GM04504 (cell line): Measurements from ENCODE around the gene RNF130.
"Not testable (repeated sequence)": the region's sequence is repeated elsewhere in the genome, so short reads cannot be mapped to it uniquely, and the experiment has no call there.

Source experiments
- DNase-seq: peaks from one replicate; pipeline ENCODE4 v3.0.0-alpha.2; 2012; ENCODE audit warnings: low read depth

Gene RNF130

GRCh38 chr5:180102636-180103035, 31.1 kb upstream of the RNF130 start:
- no peak for DNase-seq

GRCh38 chr5:180101451-180102105, 30.0 kb upstream of the RNF130 start:
- no peak for DNase-seq

DNA sequence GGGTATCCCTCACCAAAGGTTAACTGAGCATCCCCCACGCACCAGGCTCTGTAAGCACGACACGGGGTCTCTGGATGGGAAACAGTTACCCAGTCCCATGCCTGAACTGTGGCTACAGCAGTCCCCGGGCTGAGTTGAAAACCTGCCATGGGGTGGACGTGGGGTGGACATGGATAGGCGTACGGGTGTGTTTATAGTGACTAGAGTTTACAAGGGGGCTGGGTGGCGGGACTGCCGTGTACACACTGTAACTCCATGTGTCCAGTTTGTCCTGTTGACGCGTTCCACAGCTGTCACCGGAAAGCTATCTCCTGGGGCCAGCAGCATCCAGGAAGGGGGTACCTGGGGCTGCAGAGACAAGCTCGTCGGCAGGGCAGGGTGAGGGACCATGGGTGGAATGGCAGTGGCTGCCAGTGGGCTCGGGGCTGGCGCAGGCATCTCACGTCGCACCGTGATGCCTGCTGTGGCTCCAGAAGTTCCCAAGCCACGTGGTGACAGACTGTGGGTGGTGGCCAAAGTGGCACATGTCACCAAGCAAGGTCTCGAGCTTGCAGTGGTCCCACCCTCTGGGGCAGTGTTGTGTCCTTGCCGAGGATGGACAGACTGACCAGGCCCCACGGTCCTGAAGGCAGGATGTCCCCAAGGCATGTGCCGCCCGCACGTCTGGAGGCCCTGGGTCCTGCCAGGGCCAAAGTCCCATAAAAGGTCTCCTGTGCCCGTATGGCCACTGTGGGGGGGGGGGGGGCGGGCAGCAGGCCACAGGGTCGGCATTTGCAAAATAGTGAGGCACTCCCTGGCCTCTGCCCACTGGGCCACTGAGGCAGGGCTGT, 29.3 kb upstream of the RNF130 start:
- DNase-seq, result no peak

- no peak for DNase-seq
These were observed 28.4 kb upstream of the RNF130 start for GRCh38 chr5:180099733-180100611.

DNA sequence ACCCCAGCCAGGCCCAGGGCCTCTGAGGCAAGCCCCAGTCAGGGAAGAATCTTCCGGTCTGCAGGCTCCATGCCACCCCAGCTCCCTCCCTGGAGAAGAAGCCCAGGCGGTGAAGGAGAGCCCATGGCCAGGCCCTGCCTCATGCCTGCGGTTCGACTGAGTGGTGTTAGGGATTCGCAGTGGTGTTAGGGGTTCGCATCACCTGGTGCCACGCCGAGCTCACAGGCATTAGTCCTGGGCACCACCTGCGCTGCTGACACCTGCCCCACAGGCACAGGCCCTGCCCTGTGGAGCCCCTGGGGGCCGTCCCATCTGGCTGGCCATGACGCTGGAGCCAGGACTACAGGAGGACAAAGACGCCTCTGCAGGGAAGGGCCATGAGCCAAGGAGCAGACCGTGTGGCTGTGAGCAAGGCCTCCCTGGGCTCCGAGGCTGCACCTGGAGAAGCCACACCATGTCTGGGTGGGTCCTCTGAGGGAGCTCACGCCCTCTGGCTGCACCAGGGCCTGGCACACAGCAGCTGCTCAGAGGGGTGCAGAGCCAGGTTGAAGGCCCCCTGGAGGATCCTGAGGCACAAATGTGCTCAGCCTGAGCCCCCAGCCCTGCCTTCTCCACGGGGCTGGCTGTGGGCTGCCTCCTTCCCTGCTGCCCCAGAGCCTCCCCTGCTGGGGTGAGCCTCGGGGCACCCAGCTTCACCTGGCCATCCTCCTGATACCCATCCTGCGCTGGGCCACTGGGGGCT, 27.6 kb upstream of the RNF130 start:
- DNase-seq, result no peak

- no peak for DNase-seq
These were observed 27.0 kb upstream of the RNF130 start for GRCh38 chr5:180098526-180098925.

DNA sequence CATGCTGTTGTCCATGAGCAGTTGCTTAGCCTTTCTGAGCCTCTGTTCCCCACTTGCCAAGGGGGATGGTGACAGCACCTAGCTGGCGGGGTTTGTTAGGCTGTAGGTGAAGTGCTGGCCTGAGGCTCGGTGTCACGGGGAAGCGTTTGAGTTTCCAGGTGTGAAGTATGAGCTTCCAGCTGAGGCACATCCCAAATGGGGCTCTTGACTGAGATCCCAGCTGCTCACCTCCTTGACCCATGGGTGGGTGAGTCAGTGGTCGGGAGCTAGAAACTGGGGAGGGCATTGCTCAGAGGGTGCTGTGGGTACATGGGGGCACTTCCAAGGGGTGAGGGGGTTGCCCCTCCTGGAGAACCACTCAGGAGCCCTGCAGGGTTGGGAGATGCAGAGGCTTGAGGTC, 26.4 kb upstream of the RNF130 start:
- no peak for DNase-seq

DNA sequence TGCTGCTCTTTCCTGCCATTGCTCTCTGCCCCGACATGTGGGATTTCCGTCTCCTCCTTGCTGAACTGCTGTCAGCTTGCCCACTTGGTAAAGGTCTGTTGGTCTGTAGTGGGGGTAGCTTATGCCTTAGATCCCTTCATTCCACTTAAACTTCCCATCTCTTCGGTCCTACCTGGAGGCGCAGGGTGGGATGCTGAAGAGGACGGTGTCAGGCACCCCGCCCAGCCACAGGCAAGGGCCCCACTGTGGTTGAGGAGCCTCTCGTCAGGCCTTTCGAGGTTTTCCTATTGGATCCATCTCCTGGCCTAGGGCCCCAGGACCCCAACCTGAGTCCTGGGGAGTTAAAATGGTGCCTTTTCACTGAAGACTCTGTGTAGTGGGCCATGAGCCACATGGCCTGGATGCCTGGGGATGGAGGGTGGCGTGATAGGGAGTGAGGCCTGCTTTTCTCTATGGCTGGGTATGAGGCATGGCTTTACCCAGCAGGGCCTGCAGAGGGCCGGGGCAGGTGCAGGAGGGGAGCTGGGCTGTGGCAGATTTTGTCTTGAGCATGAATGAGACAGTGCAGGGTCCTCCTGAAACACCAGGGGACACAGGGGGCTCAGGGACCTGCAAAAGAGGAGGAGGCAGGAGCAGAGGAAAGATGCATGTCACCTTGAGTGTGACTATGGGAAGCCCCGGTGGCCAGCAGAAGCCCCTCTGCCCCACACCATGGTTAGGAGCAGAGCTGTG, 25.8 kb upstream of the RNF130 start:
- DNase-seq, result no peak

- DNase-seq, result no peak
These were observed 25.1 kb upstream of the RNF130 start for GRCh38 chr5:180096616-180097015.

GRCh38 chr5:180095545-180095944, 24.0 kb upstream of the RNF130 start:
- DNase-seq, result no peak

GRCh38 chr5:180093651-180094382, 22.3 kb upstream of the RNF130 start:
- DNase-seq, result no peak

DNA sequence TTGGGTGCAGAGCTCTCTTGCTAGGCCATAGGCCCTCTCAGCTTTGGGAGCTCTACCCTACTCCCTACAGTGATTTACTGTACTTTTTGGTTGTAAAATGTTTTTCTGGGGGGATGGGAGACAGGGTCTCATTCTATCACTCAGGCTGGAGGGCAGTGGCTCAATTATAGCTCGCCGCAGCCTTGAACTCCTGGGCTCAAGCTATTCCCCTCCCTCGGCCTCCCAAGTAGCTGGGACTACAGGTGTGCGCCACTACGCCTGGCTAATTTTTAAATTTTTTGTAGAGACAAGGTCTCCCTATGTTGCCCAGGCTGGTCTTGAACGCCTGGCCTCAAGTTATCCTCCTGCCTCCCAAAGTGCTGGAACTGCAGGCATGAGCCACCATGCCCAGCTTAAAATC, 21.7 kb upstream of the RNF130 start:
- DNase-seq, result no peak

GRCh38 chr5:180090769-180091546, 19.4 kb upstream of the RNF130 start:
- no peak for DNase-seq

DNA sequence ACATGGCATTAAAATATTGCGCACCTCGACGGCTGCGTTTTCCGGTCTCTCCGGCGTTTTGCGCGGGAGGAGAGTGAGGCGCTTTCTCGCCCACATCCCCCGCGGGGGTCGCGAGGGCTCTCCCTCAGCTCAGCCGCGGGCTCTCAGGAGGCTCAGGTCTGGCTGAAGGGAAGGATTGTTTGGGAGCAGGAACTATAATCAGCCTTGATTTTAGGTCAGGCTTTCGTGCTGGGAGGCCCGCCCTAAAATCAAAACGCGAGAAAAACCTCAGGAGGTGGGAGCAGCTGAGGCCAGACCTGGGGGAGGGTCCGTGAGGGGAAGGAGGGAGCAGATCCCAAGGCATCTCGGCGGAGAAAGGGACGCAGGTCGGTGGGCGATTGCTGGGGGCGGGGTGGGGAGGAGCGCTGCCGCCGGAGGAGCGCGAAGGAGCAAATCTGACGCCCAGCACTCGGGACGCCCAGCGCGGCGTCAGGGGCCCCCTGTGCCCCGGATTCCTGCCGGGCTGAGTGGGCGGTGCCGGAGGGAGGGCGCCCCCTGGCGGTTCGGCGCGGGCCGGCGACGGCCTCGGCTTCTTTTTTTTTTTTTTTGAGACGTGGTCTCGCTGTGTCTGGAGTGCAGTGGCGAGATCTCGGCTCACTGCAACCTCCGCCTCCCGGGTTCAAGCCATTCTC, 18.7 kb upstream of the RNF130 start:
- peak; percentile 36 for DNase-seq

GRCh38 chr5:180089628-180090027, 18.1 kb upstream of the RNF130 start:
- DNase-seq, result not testable (repeated sequence)

- DNase-seq, result no peak
These were observed 17.0 kb upstream of the RNF130 start for GRCh38 chr5:180088561-180088960.

- DNase-seq, result no peak
These were observed 15.3 kb upstream of the RNF130 start for GRCh38 chr5:180086816-180087399.

DNA sequence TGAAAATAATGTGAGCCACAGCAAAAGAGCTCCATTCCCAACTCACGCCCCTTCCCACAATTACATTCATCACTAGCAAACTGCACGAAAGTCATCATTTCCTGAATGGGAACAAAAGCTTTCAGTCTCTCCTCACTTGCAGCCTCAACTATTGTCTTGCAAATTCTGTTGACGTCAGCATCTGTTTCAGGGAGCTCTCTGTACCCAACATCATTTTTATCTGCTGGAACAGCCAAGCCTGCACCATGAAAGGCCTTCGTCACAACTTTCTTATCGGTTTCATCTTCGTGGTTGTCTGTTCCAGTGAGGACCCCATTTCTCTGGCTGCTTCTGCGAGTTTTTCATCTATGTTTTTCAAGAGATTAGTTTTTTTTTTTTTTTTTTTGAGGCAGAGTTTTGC, 14.3 kb upstream of the RNF130 start:
- no peak for DNase-seq
